ENCODE data around the gene DPYSL4. TPM values are rescaled to one million over a fixed set of nuclear protein-coding genes. Genes with fewer than 3 reads are reported as not detected.
"Not testable (repeated sequence)": the region's sequence is repeated elsewhere in the genome, so short reads cannot be mapped to it uniquely, and the experiment has no call there.

DPYSL4 gene
- total and polyA plus RNA-seq, 12 donors: 2.4 to 78.9 (median 30.6) TPM

- TF ChIP-seq CTCF (IDR thresholded peaks at IDR 0.05): no peak
- ATAC-seq (no peak), DNase-seq (no peak)
- no peaks in the 10 kb centered on the region for H3K27me3 ChIP-seq
- H3K4me3 ChIP-seq: no peak overlapping the region
- intact Hi-C loops (cut with DNase I): no loop called here
- WGBS, 2 donors: 88 to 90% methylated on average over 8 of the region's 8 CpGs
- H3K27ac ChIP-seq: no peak overlapping the region
- no peaks in the 10 kb centered on the region for H3K36me3 ChIP-seq
- H3K4me1 ChIP-seq: peaks cover 0 to 4% (median 3%) of the 10 kb centered on the region in 9 donors
- no peaks in the 10 kb centered on the region for H3K9me3 ChIP-seq
Observed at GRCh38 chr10:132157101-132157500, 29.6 kb upstream of the DPYSL4 start.

GRCh38 chr10:132158122-132158741, 28.5 kb upstream of the DPYSL4 start:
- Histone ChIP-seq H3K27ac (no peak overlapping the region), H3K4me3 (no peak overlapping the region), H3K36me3 (no peaks in the 10 kb centered on the region), H3K27me3 (no peaks in the 10 kb centered on the region), H3K4me1 (peaks cover 5 to 15% (median 14%) of the 10 kb centered on the region in 9 donors), H3K9me3 (no peaks in the 10 kb centered on the region)
- intact Hi-C loops (cut with DNase I): no loop called here
- DNase-seq: no peak
- no peak for ATAC-seq
- 46 to 52% methylated on average over 2 of the region's 2 CpGs for WGBS, 2 donors
- TF ChIP-seq CTCF (IDR thresholded peaks at IDR 0.05): no peak

GRCh38 chr10:132158823-132159222, 27.9 kb upstream of the DPYSL4 start:
- no peak for TF ChIP-seq CTCF (IDR thresholded peaks at IDR 0.05)
- no peak for ATAC-seq
- Histone ChIP-seq H3K27ac (no peak overlapping the region), H3K4me3 (no peak overlapping the region), H3K27me3 (no peaks in the 10 kb centered on the region), H3K4me1 (peaks cover 10 to 21% (median 20%) of the 10 kb centered on the region in 9 donors), H3K36me3 (no peaks in the 10 kb centered on the region), H3K9me3 (no peaks in the 10 kb centered on the region)
- 83 to 88% methylated on average over 7 of the region's 7 CpGs for WGBS, 2 donors
- DNase-seq: no peak
- intact Hi-C loops (cut with DNase I): no loop called here

GRCh38 chr10:132159302-132160230, 27.2 kb upstream of the DPYSL4 start:
- H3K27ac ChIP-seq; H3K4me3 ChIP-seq; ATAC-seq; intact Hi-C loops (cut with DNase I); H3K27me3 ChIP-seq; H3K36me3 ChIP-seq; H3K9me3 ChIP-seq; DNase-seq: not testable (repeated sequence)
- peaks cover 10 to 24% (median 20%) of the 10 kb centered on the region in 9 donors for H3K4me1 ChIP-seq
- WGBS, 2 donors: 64 to 82% methylated on average over 5 to 6 of the region's 7 CpGs

- H3K9me3 ChIP-seq; H3K4me3 ChIP-seq; intact Hi-C loops (cut with DNase I); ATAC-seq; H3K36me3 ChIP-seq; H3K27ac ChIP-seq; H3K27me3 ChIP-seq; DNase-seq: not testable (repeated sequence)
- peaks cover 10 to 24% (median 20%) of the 10 kb centered on the region in 9 donors for H3K4me1 ChIP-seq
Observed at GRCh38 chr10:132160231-132160630, 26.5 kb upstream of the DPYSL4 start.

- H3K27ac ChIP-seq; DNase-seq; ATAC-seq; H3K4me3 ChIP-seq; intact Hi-C loops (cut with DNase I); H3K36me3 ChIP-seq; H3K9me3 ChIP-seq; H3K27me3 ChIP-seq: not testable (repeated sequence)
- 67 to 82% methylated on average over 2 to 3 of the region's 4 CpGs for WGBS, 2 donors
- H3K4me1 ChIP-seq: peaks cover 10 to 24% (median 20%) of the 10 kb centered on the region in 9 donors
Observed at GRCh38 chr10:132160834-132161622, 25.7 kb upstream of the DPYSL4 start.
